Neural progenitor cell (in vitro differentiated cells): ENCODE results near the gene MPPED1. TPM values are rescaled to one million over a fixed set of nuclear protein-coding genes. Genes with fewer than 3 reads are reported as not detected.

Experiments used
- DNase-seq: peaks from one replicate; pipeline ENCODE4 v3.0.0-alpha.2; 2016; ENCODE audit warnings: low spot score
- H2AFZ ChIP-seq: fragments of 200-600 bp; sonication (generic); replicated peaks from 2 replicates; pipeline ENCODE4 v1.6.1; 2016; ENCODE audit warnings: antibody characterized with exemption
- H3F3A ChIP-seq: fragments of 200-600 bp; sonication (generic); 2 replicates; pipeline ENCODE4 v1.6.1; 2016; ENCODE audit warnings: antibody characterized with exemption, low read depth
- H3K27ac ChIP-seq: fragments of 200-600 bp; sonication (generic); 2 replicates; pipeline ENCODE4 v1.5.1; 2016; ENCODE audit warnings: mild to moderate bottlenecking
- H3K27me3 ChIP-seq: fragments of 200-600 bp; sonication (generic); 2 replicates; pipeline ENCODE4 v1.6.1; 2016; ENCODE audit warnings: mild to moderate bottlenecking, moderate library complexity
- H3K36me3 ChIP-seq: fragments of 200-600 bp; sonication (generic); 2 replicates; pipeline ENCODE4 v1.5.1; 2016
- H3K4me1 ChIP-seq: fragments of 200-600 bp; sonication (generic); 2 replicates; pipeline ENCODE4 v1.6.1; 2016; ENCODE audit warnings: mixed run types
- H3K4me2 ChIP-seq: fragments of 200-600 bp; sonication (generic); 2 replicates; pipeline ENCODE4 v1.6.1; 2016
- H3K4me3 ChIP-seq: fragments of 200-600 bp; sonication (generic); 2 replicates; pipeline ENCODE4 v1.5.1; 2016
- H3K79me2 ChIP-seq: fragments of 200-600 bp; sonication (generic); 2 replicates; pipeline ENCODE4 v1.6.1; 2016; ENCODE audit warnings: low read depth
- H3K9ac ChIP-seq: fragments of 200-600 bp; sonication (generic); 2 replicates; pipeline ENCODE4 v1.6.1; 2016
- H3K9me3 ChIP-seq: fragments of 200-600 bp; sonication (generic); 2 replicates; pipeline ENCODE4 v1.5.1; 2016; ENCODE audit warnings: low read depth
- H4K20me1 ChIP-seq: fragments of 200-600 bp; sonication (generic); 2 replicates; pipeline ENCODE4 v1.6.1; 2016; ENCODE audit warnings: low read depth
- H3K27ac Mint-ChIP-seq: 3 replicates; pipeline ENCODE4 v1.8.0; 2021; ENCODE audit warnings: mixed read lengths
- H3K27me3 Mint-ChIP-seq: 2 replicates; pipeline ENCODE4 v1.8.0; 2022; ENCODE audit warnings: low read depth, mild to moderate bottlenecking, inconsistent platforms, moderate library complexity, mixed read lengths; ENCODE audit not compliant: insufficient read depth
- H3K36me3 Mint-ChIP-seq: 3 replicates; pipeline ENCODE4 v1.8.0; 2021; ENCODE audit warnings: mixed read lengths
- H3K4me1 Mint-ChIP-seq: 3 replicates; pipeline ENCODE4 v1.8.0; 2021; ENCODE audit warnings: mixed read lengths
- H3K4me3 Mint-ChIP-seq: 3 replicates; pipeline ENCODE4 v1.8.0; 2021; ENCODE audit warnings: mild to moderate bottlenecking, moderate library complexity, mixed read lengths
- H3K9me3 Mint-ChIP-seq: 3 replicates; pipeline ENCODE4 v1.8.0; 2020; ENCODE audit warnings: mixed read lengths
- EZH2 ChIP-seq: fragments of 200-600 bp; sonication (generic); IDR thresholded peaks from 2 replicates; pipeline ENCODE4 v1.6.1; 2017; ENCODE audit warnings: antibody characterized with exemption, mild to moderate bottlenecking, moderate library complexity
- EZH2phosphoT487 ChIP-seq: fragments of 200-600 bp; sonication (generic); IDR thresholded peaks from 2 replicates; pipeline ENCODE4 v1.6.1; 2017; ENCODE audit warnings: antibody characterized with exemption
- total RNA-seq: library from RNA; depleted of rRNA; stranded (reverse); fragments of >200 nt; gene quantifications from 2 replicates; pipeline ENCODE4 v1.2.3, GENCODE V29; 2015; ENCODE audit warnings: low replicate concordance
- TF ChIP-seq, protein P1 (sequence below): fragments of 200-600 bp; sonication (generic); IDR thresholded peaks from 2 replicates; pipeline ENCODE4 v1.5.1; 2017; ENCODE audit warnings: antibody characterized with exemption, mild to moderate bottlenecking

The MPPED1 gene
- total RNA-seq, 1 donor from 2014 or later: 2.0 TPM

DNA sequence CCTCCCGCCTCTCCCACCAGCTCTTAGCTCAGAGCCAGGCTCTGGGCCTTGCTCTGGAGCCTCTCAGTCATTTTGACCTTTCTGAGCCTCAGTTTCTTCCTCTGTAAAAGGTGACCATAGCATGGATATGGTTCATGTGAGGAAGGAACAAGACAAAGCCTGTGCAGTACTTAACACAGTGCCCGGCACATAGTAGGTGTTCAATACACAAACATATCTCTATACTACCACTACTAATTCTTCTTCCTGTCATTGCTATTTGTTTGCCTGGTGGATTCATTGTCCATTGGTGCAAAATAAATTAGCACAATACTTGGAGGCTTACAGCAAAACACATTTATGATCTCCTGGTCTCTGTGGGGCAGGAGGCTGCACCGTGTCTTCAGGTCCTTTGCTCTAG, 21.6 kb upstream of the MPPED1 start:
- H4K20me1 ChIP-seq: no peaks in the 10 kb centered on the region
- Mint-ChIP-seq H3K27ac (no peak overlapping the region), H3K4me1 (peaks cover 32% of the 10 kb centered on the region), H3K36me3 (no peaks in the 10 kb centered on the region), H3K4me3 (no peak overlapping the region), H3K9me3 (no peaks in the 10 kb centered on the region), H3K27me3 (peaks cover 24% of the 10 kb centered on the region)
- no peaks in the 10 kb centered on the region for H3K36me3 ChIP-seq
- no peaks in the 10 kb centered on the region for H3K79me2 ChIP-seq
- peaks cover 26% of the 10 kb centered on the region for H3K27me3 ChIP-seq
- no peak overlapping the region for H3K9ac ChIP-seq
- peaks cover 30% of the 10 kb centered on the region for H3K4me1 ChIP-seq
- TF ChIP-seq, protein P1, sequence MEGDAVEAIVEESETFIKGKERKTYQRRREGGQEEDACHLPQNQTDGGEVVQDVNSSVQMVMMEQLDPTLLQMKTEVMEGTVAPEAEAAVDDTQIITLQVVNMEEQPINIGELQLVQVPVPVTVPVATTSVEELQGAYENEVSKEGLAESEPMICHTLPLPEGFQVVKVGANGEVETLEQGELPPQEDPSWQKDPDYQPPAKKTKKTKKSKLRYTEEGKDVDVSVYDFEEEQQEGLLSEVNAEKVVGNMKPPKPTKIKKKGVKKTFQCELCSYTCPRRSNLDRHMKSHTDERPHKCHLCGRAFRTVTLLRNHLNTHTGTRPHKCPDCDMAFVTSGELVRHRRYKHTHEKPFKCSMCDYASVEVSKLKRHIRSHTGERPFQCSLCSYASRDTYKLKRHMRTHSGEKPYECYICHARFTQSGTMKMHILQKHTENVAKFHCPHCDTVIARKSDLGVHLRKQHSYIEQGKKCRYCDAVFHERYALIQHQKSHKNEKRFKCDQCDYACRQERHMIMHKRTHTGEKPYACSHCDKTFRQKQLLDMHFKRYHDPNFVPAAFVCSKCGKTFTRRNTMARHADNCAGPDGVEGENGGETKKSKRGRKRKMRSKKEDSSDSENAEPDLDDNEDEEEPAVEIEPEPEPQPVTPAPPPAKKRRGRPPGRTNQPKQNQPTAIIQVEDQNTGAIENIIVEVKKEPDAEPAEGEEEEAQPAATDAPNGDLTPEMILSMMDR: no peak
- TF ChIP-seq EZH2phosphoT487 (no peak), EZH2 (no peak)
- no peaks in the 10 kb centered on the region for H3F3A ChIP-seq
- H3K4me2 ChIP-seq: no peak overlapping the region
- H2AFZ ChIP-seq: no peak overlapping the region
- no peak overlapping the region for H3K4me3 ChIP-seq
- H3K27ac ChIP-seq: no peak overlapping the region
- DNase-seq: no peak
- no peaks in the 10 kb centered on the region for H3K9me3 ChIP-seq

DNA sequence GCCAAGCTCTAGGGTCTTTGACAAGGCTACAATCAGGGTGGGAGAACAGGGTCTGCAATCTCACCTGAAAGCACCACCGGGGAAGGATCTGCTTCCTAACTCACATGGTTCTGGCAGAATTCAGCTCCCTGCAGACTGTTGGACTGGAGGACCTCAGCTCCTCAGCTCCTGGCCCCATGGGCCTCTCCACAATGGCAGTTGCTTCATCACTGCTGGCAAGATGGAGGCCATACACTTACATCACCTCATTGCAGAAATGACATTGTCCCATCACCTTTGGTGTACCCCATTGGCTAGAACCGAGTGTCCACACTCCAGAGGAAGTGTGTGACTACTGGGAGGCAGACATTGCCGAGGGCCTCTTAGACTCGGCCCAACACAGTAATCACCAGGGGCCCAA, 20.9 kb upstream of the MPPED1 start:
- H3K79me2 ChIP-seq: no peaks in the 10 kb centered on the region
- no peaks in the 10 kb centered on the region for H3K36me3 Mint-ChIP-seq
- no peaks in the 10 kb centered on the region for H3F3A ChIP-seq

DNA sequence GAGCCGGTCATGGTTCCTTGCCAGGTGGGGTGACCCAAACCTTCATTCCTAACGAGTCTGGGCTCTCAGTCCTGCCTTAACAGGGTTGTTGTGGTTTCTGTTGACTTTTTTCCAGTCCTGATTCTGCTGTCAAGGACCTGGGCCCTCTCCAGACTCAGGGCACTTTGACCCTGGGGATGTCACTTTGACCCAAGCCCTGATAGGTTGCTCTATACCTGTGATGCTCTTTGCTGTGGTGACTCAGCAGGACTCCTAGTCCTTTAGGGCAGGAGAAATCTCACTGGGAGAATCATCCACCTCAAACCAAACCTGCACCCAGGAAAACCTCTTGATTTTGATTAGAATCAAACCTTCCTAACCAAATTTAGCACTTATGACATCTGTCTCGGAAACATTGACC, 20.5 kb upstream of the MPPED1 start:
- peaks cover 22% of the 10 kb centered on the region for H3K4me1 Mint-ChIP-seq
- TF ChIP-seq, protein P1: no peak
- TF ChIP-seq EZH2phosphoT487: no peak
- no peak for TF ChIP-seq EZH2
- no peaks in the 10 kb centered on the region for H3K9me3 ChIP-seq
- no peaks in the 10 kb centered on the region for H3K36me3 ChIP-seq
- H2AFZ ChIP-seq: no peak overlapping the region
- no peak overlapping the region for H3K27ac Mint-ChIP-seq
- peaks cover 21% of the 10 kb centered on the region for H3K27me3 Mint-ChIP-seq
- no peak overlapping the region for H3K4me3 Mint-ChIP-seq
- no peaks in the 10 kb centered on the region for H3K9me3 Mint-ChIP-seq
- H3K4me3 ChIP-seq: no peak overlapping the region
- H3K27ac ChIP-seq: no peak overlapping the region
- no peaks in the 10 kb centered on the region for H4K20me1 ChIP-seq
- no peaks in the 10 kb centered on the region for H3K79me2 ChIP-seq
- H3K9ac ChIP-seq: no peak overlapping the region
- peaks cover 26% of the 10 kb centered on the region for H3K4me1 ChIP-seq
- H3K4me2 ChIP-seq: no peak overlapping the region
- H3K36me3 Mint-ChIP-seq: no peaks in the 10 kb centered on the region
- no peak for DNase-seq
- peaks cover 20% of the 10 kb centered on the region for H3K27me3 ChIP-seq
- no peaks in the 10 kb centered on the region for H3F3A ChIP-seq

More for the DNA sequence above, 20.9 kb upstream of the MPPED1 start:
- no peak overlapping the region for H3K9ac ChIP-seq
- peaks cover 26% of the 10 kb centered on the region for H3K4me1 ChIP-seq
- H3K36me3 ChIP-seq: no peaks in the 10 kb centered on the region
- no peak overlapping the region for H2AFZ ChIP-seq
- DNase-seq: no peak
- Mint-ChIP-seq H3K27me3 (peaks cover 21% of the 10 kb centered on the region), H3K27ac (no peak overlapping the region), H3K4me3 (no peak overlapping the region), H3K4me1 (peaks cover 25% of the 10 kb centered on the region), H3K9me3 (no peaks in the 10 kb centered on the region)
- no peak overlapping the region for H3K4me2 ChIP-seq
- no peak overlapping the region for H3K4me3 ChIP-seq
- H4K20me1 ChIP-seq: no peaks in the 10 kb centered on the region
- H3K27ac ChIP-seq: no peak overlapping the region
- peaks cover 24% of the 10 kb centered on the region for H3K27me3 ChIP-seq
- no peak for TF ChIP-seq EZH2phosphoT487
- TF ChIP-seq, protein P1: no peak
- TF ChIP-seq EZH2: no peak
- no peaks in the 10 kb centered on the region for H3K9me3 ChIP-seq
